HEK293 (cell line): ENCODE data around the gene SERINC5.

Source experiments
- EGR2 ChIP-seq: fragments of 450-650 bp; formaldehyde crosslinking; IDR thresholded peaks from 2 replicates; pipeline ENCODE4 v1.5.1; 2016; ENCODE audit warnings: low read depth, missing biosample characterization, missing genetic modification characterization
- OVOL3 ChIP-seq: fragments of 450-650 bp; formaldehyde crosslinking; IDR thresholded peaks from 2 replicates; pipeline ENCODE4 v1.5.1; 2016; ENCODE audit warnings: missing biosample characterization, missing genetic modification characterization
- SCRT1 ChIP-seq: fragments of 450-650 bp; formaldehyde crosslinking; IDR thresholded peaks from 2 replicates; pipeline ENCODE4 v1.5.1; 2016; ENCODE audit warnings: missing biosample characterization, missing genetic modification characterization, borderline replicate concordance
- SETDB1 ChIP-seq: IDR thresholded peaks from one replicate; pipeline ENCODE4 v1.6.1; 2017; ENCODE audit warnings: mild to moderate bottlenecking, low read length, moderate library complexity, mixed read lengths; ENCODE audit not compliant: insufficient read length
- ZBTB1 ChIP-seq: fragments of 450-650 bp; formaldehyde crosslinking; IDR thresholded peaks from 2 replicates; pipeline ENCODE4 v1.5.1; 2016; ENCODE audit warnings: missing biosample characterization, missing genetic modification characterization
- ZBTB10 ChIP-seq: fragments of 450-650 bp; formaldehyde crosslinking; IDR thresholded peaks from 2 replicates; pipeline ENCODE4 v1.5.1; 2016; ENCODE audit warnings: missing biosample characterization, missing genetic modification characterization
- ZBTB17 ChIP-seq: fragments of 450-650 bp; formaldehyde crosslinking; IDR thresholded peaks from 2 replicates; pipeline ENCODE4 v1.5.1; 2016; ENCODE audit warnings: missing biosample characterization, missing genetic modification characterization
- ZBTB21 ChIP-seq: fragments of 450-650 bp; formaldehyde crosslinking; IDR thresholded peaks from 2 replicates; pipeline ENCODE4 v1.5.1; 2017; ENCODE audit warnings: missing biosample characterization, missing genetic modification characterization
- ZEB2 ChIP-seq: fragments of 450-650 bp; formaldehyde crosslinking; IDR thresholded peaks from 2 replicates; pipeline ENCODE4 v1.5.1; 2016; ENCODE audit warnings: missing biosample characterization, missing genetic modification characterization
- ZNF148 ChIP-seq: fragments of 450-650 bp; formaldehyde crosslinking; IDR thresholded peaks from 2 replicates; pipeline ENCODE4 v1.5.0; 2017; ENCODE audit warnings: missing biosample characterization, missing genetic modification characterization, borderline replicate concordance
- ZNF16 ChIP-seq: fragments of 450-650 bp; formaldehyde crosslinking; IDR thresholded peaks from 2 replicates; pipeline ENCODE4 v1.5.1; 2016; ENCODE audit warnings: low read depth, missing biosample characterization, missing genetic modification characterization
- ZNF302 ChIP-seq: fragments of 450-650 bp; formaldehyde crosslinking; IDR thresholded peaks from 2 replicates; pipeline ENCODE4 v1.5.1; 2016; ENCODE audit warnings: missing biosample characterization, missing genetic modification characterization, low read depth
- ZNF530 ChIP-seq: fragments of 450-650 bp; formaldehyde crosslinking; IDR thresholded peaks from 2 replicates; pipeline ENCODE4 v1.5.1; 2016; ENCODE audit warnings: low read depth, missing biosample characterization, missing genetic modification characterization
- ZNF561 ChIP-seq: fragments of 450-650 bp; IDR thresholded peaks from 2 replicates; pipeline ENCODE4 v1.5.1; 2018; ENCODE audit warnings: missing biosample characterization, missing genetic modification characterization, borderline replicate concordance
- ZNF580 ChIP-seq: fragments of 450-650 bp; formaldehyde crosslinking; IDR thresholded peaks from 2 replicates; pipeline ENCODE4 v1.5.1; 2016; ENCODE audit warnings: missing biosample characterization, missing genetic modification characterization
- ZNF654 ChIP-seq: fragments of 450-650 bp; formaldehyde crosslinking; IDR thresholded peaks from 2 replicates; pipeline ENCODE4 v1.5.1; 2016; ENCODE audit warnings: low read depth, missing biosample characterization, missing genetic modification characterization
- ZNF777 ChIP-seq: fragments of 450-650 bp; formaldehyde crosslinking; IDR thresholded peaks from 2 replicates; pipeline ENCODE4 v1.5.1; 2017; ENCODE audit warnings: missing biosample characterization, missing genetic modification characterization, borderline replicate concordance
- ZNF830 ChIP-seq: fragments of 450-650 bp; IDR thresholded peaks from 2 replicates; pipeline ENCODE4 v1.5.0; 2018; ENCODE audit warnings: missing biosample characterization, missing genetic modification characterization, low read depth, mild to moderate bottlenecking, moderate library complexity
- TF ChIP-seq, protein P1 (sequence below): fragments of 450-650 bp; formaldehyde crosslinking; IDR thresholded peaks from 2 replicates; pipeline ENCODE4 v1.5.1; 2016; ENCODE audit warnings: missing biosample characterization, missing genetic modification characterization
- TF ChIP-seq, protein P2 (sequence below): fragments of 450-650 bp; formaldehyde crosslinking; IDR thresholded peaks from 2 replicates; pipeline ENCODE4 v1.5.1; 2017; ENCODE audit warnings: missing biosample characterization, missing genetic modification characterization
- TF ChIP-seq, protein P3 (sequence below): fragments of 450-650 bp; formaldehyde crosslinking; IDR thresholded peaks from 2 replicates; pipeline ENCODE4 v1.5.1; 2016; ENCODE audit warnings: missing biosample characterization, missing genetic modification characterization
- TF ChIP-seq, protein P4 (sequence below): fragments of 450-650 bp; formaldehyde crosslinking; IDR thresholded peaks from 2 replicates; pipeline ENCODE4 v1.5.1; 2016; ENCODE audit warnings: missing biosample characterization, missing genetic modification characterization
- TF ChIP-seq, protein P5 (sequence below): fragments of 450-650 bp; formaldehyde crosslinking; IDR thresholded peaks from 2 replicates; pipeline ENCODE4 v1.5.1; 2016; ENCODE audit warnings: missing biosample characterization, missing genetic modification characterization

Gene SERINC5

DNA sequence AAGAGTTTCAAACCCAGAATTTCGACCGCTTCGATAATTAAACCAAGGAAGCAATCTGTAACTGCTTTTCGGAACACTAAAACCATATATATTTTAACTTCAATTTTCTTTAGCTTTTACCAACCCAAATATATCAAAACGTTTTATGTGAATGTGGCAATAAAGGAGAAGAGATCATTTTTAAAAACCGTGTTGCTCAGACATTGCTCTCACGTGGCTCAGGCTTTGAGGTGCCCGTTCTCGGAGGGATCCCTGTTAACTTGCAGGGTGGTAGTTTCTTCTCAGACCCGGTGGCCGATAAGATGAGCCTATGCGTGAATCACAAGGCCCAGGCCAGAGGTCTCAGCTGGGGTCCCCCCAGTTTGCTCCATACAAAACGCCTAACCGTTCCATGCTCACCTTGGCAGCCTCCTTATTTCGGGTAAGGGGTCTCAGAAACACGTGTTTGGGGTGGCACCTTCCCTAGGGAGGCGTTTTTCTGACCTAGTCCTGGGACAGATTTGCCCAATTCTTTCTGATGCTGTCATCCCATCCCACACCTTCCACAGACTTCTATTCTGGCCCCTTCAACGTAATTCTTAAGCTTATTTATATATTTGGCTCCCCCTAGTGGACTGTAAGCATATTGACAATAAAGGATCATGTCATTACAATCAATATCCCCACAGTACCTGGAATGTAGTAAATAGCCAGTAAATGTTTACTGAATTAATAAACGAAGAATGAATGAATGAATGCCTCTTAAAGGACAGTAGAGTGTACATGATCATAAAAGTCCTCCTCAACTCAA, 172.6 kb downstream of the SERINC5 start (continued):
- no peak for TF ChIP-seq ZNF302
- TF ChIP-seq ZNF530, result no peak
- TF ChIP-seq, protein P1, sequence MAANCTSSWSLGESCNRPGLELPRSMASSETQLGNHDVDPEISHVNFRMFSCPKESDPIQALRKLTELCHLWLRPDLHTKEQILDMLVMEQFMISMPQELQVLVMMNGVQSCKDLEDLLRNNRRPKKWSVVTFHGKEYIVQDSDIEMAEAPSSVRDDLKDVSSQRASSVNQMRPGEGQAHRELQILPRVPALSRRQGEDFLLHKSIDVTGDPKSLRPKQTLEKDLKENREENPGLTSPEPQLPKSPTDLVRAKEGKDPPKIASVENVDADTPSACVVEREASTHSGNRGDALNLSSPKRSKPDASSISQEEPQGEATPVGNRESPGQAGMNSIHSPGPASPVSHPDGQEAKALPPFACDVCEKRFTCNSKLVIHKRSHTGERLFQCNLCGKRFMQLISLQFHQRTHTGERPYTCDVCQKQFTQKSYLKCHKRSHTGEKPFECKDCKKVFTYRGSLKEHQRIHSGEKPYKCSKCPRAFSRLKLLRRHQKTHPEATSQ (tag by site-specific recombination), result no peak
- 0 out of 2 replicates have a peak, but pooled peaks have one; percentile 31 for TF ChIP-seq EGR2
- no peak for TF ChIP-seq ZBTB21 (tag by site-specific recombination)
- TF ChIP-seq, protein P2, sequence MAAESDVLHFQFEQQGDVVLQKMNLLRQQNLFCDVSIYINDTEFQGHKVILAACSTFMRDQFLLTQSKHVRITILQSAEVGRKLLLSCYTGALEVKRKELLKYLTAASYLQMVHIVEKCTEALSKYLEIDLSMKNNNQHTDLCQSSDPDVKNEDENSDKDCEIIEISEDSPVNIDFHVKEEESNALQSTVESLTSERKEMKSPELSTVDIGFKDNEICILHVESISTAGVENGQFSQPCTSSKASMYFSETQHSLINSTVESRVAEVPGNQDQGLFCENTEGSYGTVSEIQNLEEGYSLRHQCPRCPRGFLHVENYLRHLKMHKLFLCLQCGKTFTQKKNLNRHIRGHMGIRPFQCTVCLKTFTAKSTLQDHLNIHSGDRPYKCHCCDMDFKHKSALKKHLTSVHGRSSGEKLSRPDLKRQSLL (tag by site-specific recombination), result no peak
- no peak for TF ChIP-seq ZNF777 (tag by site-specific recombination)
- TF ChIP-seq, protein P3, sequence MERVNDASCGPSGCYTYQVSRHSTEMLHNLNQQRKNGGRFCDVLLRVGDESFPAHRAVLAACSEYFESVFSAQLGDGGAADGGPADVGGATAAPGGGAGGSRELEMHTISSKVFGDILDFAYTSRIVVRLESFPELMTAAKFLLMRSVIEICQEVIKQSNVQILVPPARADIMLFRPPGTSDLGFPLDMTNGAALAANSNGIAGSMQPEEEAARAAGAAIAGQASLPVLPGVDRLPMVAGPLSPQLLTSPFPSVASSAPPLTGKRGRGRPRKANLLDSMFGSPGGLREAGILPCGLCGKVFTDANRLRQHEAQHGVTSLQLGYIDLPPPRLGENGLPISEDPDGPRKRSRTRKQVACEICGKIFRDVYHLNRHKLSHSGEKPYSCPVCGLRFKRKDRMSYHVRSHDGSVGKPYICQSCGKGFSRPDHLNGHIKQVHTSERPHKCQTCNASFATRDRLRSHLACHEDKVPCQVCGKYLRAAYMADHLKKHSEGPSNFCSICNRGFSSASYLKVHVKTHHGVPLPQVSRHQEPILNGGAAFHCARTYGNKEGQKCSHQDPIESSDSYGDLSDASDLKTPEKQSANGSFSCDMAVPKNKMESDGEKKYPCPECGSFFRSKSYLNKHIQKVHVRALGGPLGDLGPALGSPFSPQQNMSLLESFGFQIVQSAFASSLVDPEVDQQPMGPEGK, result 0 out of 2 replicates have a peak, but pooled peaks have one; percentile 12
- no peak for TF ChIP-seq SETDB1
- no peak for TF ChIP-seq ZNF580 (tag by site-specific recombination)
- no peak for TF ChIP-seq ZNF148 (tag by site-specific recombination)
- 0 out of 2 replicates have a peak, but pooled peaks have one; percentile 3 for TF ChIP-seq ZBTB17
- TF ChIP-seq ZNF561 (tag by site-specific recombination), result no peak
- no peak for TF ChIP-seq ZBTB10 (tag by site-specific recombination)
- peak; percentile 38; the same call in 1 of the 2 replicates for TF ChIP-seq ZEB2 (tag by site-specific recombination)
- TF ChIP-seq ZNF830 (tag by site-specific recombination), result no peak
- no peak for TF ChIP-seq ZBTB1 (tag by site-specific recombination)
- TF ChIP-seq, protein P4, sequence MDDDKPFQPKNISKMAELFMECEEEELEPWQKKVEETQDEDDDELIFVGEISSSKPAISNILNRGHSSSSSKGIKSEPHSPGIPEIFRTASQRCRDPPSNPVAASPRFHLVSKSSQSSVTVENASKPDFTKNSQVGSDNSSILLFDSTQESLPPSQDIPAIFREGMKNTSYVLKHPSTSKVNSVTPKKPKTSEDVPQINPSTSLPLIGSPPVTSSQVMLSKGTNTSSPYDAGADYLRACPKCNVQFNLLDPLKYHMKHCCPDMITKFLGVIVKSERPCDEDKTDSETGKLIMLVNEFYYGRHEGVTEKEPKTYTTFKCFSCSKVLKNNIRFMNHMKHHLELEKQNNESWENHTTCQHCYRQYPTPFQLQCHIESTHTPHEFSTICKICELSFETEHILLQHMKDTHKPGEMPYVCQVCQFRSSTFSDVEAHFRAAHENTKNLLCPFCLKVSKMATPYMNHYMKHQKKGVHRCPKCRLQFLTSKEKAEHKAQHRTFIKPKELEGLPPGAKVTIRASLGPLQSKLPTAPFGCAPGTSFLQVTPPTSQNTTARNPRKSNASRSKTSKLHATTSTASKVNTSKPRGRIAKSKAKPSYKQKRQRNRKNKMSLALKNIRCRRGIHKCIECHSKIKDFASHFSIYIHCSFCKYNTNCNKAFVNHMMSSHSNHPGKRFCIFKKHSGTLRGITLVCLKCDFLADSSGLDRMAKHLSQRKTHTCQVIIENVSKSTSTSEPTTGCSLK, result no peak
- TF ChIP-seq ZNF16 (tag by site-specific recombination), result no peak
- no peak for TF ChIP-seq SCRT1 (tag by site-specific recombination)
- peak; percentile 88 for TF ChIP-seq ZNF654 (tag by site-specific recombination)
- TF ChIP-seq, protein P5, sequence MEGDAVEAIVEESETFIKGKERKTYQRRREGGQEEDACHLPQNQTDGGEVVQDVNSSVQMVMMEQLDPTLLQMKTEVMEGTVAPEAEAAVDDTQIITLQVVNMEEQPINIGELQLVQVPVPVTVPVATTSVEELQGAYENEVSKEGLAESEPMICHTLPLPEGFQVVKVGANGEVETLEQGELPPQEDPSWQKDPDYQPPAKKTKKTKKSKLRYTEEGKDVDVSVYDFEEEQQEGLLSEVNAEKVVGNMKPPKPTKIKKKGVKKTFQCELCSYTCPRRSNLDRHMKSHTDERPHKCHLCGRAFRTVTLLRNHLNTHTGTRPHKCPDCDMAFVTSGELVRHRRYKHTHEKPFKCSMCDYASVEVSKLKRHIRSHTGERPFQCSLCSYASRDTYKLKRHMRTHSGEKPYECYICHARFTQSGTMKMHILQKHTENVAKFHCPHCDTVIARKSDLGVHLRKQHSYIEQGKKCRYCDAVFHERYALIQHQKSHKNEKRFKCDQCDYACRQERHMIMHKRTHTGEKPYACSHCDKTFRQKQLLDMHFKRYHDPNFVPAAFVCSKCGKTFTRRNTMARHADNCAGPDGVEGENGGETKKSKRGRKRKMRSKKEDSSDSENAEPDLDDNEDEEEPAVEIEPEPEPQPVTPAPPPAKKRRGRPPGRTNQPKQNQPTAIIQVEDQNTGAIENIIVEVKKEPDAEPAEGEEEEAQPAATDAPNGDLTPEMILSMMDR (tag by site-specific recombination), result peak; percentile 42; the same call in 1 of the 2 replicates
- TF ChIP-seq OVOL3 (tag by site-specific recombination), result no peak
